ENCODE data around the gene DDX6. TPM values are rescaled to one million over a fixed set of nuclear protein-coding genes. Genes with fewer than 3 reads are reported as not detected.

The DDX6 gene
- total and polyA plus RNA-seq, 9 of the 15 experiments (the other 6 are each of a cell fraction or from before 2014, with no cell fraction given): 10.0 to 102 (median 58.2) TPM

DNA sequence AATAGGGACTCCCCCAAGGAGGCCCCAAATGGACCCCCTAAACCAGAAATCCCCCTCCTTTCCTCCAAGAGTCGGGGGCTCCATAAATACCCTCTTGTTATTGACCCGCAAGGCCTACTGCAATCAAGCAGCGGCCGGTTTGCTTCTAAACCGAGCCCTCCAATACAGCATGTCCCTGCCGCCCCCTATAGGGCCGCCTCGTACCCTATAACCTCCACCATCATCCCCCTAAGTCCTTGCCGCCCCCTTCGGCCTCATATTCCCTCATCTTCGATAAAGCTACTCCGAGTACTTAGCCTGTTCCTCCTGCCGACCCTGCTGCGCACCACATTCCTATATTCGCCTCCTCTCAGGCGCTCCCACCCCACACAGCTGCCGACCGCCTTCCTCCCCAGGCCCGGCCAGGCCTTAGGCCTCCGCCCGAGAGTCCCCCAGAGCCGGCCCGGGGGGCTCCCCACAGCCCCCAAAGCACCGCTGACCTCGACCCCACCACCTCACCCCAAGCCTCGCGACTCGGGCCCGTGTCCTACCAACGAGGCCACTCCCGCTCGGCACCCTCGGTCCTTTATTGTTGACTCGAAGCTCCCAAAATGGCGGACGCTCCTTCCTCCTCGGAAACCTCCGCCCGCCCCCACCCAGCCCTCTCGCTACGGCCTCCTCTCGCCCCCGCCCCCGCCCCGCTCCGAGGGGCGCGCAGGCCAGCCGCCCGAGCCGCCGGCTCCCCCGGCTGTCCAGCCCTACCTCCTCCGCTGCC is 430 bp downstream of the DDX6 start (continued):
- TF ChIP-seq ETV5 (CRISPR knock-in tag; IDR thresholded peaks at IDR 0.05; ENCODE audit: low read depth) (no peak), BACH1 (tag; IDR thresholded peaks at IDR 0.05) (no peak), ELF1 (tag; IDR thresholded peaks at IDR 0.05) (no peak), BCL6 (CRISPR knock-in tag; IDR thresholded peaks at IDR 0.05) (no peak), MCM2 (IDR thresholded peaks at IDR 0.05; ENCODE audit: low read depth) (no peak), PML (IDR thresholded peaks at IDR 0.05; ENCODE audit: low read length) (no peak), NFIX (CRISPR knock-in tag; IDR thresholded peaks at IDR 0.05; ENCODE audit: low read depth) (no peak), SNIP1 (IDR thresholded peaks at IDR 0.05; ENCODE audit: low read depth) (no peak), BRD4 (IDR thresholded peaks at IDR 0.05) (no peak), ZNF311 (CRISPR knock-in tag; IDR thresholded peaks at IDR 0.05) (no peak), NRF1 (conservative IDR thresholded peaks at IDR 0.05 in 1 of 2, IDR thresholded peaks at IDR 0.05 in 1 of 2) (no peak), TEAD2 (tag; IDR thresholded peaks at IDR 0.05) (no peak), KDM4B (IDR thresholded peaks at IDR 0.05; ENCODE audit: borderline replicate concordance in 2 of 2, low read depth in 1 of 2) (no peak), HDAC6 (IDR thresholded peaks at IDR 0.05; ENCODE audit: low read depth, low read length) (no peak)
- TF ChIP-seq, protein P1, sequence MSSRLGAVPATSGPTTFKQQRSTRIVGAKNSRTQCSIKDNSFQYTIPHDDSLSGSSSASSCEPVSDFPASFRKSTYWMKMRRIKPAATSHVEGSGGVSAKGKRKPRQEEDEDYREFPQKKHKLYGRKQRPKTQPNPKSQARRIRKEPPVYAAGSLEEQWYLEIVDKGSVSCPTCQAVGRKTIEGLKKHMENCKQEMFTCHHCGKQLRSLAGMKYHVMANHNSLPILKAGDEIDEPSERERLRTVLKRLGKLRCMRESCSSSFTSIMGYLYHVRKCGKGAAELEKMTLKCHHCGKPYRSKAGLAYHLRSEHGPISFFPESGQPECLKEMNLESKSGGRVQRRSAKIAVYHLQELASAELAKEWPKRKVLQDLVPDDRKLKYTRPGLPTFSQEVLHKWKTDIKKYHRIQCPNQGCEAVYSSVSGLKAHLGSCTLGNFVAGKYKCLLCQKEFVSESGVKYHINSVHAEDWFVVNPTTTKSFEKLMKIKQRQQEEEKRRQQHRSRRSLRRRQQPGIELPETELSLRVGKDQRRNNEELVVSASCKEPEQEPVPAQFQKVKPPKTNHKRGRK (tag; IDR thresholded peaks at IDR 0.05): no peak
- TF ChIP-seq, protein P2, sequence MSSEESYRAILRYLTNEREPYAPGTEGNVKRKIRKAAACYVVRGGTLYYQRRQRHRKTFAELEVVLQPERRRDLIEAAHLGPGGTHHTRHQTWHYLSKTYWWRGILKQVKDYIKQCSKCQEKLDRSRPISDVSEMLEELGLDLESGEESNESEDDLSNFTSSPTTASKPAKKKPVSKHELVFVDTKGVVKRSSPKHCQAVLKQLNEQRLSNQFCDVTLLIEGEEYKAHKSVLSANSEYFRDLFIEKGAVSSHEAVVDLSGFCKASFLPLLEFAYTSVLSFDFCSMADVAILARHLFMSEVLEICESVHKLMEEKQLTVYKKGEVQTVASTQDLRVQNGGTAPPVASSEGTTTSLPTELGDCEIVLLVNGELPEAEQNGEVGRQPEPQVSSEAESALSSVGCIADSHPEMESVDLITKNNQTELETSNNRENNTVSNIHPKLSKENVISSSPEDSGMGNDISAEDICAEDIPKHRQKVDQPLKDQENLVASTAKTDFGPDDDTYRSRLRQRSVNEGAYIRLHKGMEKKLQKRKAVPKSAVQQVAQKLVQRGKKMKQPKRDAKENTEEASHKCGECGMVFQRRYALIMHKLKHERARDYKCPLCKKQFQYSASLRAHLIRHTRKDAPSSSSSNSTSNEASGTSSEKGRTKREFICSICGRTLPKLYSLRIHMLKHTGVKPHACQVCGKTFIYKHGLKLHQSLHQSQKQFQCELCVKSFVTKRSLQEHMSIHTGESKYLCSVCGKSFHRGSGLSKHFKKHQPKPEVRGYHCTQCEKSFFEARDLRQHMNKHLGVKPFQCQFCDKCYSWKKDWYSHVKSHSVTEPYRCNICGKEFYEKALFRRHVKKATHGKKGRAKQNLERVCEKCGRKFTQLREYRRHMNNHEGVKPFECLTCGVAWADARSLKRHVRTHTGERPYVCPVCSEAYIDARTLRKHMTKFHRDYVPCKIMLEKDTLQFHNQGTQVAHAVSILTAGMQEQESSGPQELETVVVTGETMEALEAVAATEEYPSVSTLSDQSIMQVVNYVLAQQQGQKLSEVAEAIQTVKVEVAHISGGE (CRISPR knock-in tag; IDR thresholded peaks at IDR 0.05): no peak
- TF ChIP-seq, protein P3, sequence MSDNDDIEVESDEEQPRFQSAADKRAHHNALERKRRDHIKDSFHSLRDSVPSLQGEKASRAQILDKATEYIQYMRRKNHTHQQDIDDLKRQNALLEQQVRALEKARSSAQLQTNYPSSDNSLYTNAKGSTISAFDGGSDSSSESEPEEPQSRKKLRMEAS (CRISPR knock-in tag; IDR thresholded peaks at IDR 0.05): no peak; the same call in 1 of the 2 replicates
- TF ChIP-seq, protein P4, sequence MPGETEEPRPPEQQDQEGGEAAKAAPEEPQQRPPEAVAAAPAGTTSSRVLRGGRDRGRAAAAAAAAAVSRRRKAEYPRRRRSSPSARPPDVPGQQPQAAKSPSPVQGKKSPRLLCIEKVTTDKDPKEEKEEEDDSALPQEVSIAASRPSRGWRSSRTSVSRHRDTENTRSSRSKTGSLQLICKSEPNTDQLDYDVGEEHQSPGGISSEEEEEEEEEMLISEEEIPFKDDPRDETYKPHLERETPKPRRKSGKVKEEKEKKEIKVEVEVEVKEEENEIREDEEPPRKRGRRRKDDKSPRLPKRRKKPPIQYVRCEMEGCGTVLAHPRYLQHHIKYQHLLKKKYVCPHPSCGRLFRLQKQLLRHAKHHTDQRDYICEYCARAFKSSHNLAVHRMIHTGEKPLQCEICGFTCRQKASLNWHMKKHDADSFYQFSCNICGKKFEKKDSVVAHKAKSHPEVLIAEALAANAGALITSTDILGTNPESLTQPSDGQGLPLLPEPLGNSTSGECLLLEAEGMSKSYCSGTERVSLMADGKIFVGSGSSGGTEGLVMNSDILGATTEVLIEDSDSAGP (CRISPR knock-in tag; IDR thresholded peaks at IDR 0.05): no peak
- TF ChIP-seq, protein P5, sequence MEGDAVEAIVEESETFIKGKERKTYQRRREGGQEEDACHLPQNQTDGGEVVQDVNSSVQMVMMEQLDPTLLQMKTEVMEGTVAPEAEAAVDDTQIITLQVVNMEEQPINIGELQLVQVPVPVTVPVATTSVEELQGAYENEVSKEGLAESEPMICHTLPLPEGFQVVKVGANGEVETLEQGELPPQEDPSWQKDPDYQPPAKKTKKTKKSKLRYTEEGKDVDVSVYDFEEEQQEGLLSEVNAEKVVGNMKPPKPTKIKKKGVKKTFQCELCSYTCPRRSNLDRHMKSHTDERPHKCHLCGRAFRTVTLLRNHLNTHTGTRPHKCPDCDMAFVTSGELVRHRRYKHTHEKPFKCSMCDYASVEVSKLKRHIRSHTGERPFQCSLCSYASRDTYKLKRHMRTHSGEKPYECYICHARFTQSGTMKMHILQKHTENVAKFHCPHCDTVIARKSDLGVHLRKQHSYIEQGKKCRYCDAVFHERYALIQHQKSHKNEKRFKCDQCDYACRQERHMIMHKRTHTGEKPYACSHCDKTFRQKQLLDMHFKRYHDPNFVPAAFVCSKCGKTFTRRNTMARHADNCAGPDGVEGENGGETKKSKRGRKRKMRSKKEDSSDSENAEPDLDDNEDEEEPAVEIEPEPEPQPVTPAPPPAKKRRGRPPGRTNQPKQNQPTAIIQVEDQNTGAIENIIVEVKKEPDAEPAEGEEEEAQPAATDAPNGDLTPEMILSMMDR (IDR thresholded peaks at IDR 0.05 in 2 of 3, conservative IDR thresholded peaks at IDR 0.05 in 1 of 3; ENCODE audit: insufficient read depth in 2 of 3, low read depth in 1 of 3, low read length in 3 of 3): peak; percentile 42 to 57 (median 49)

All from K562 (cell line).